GM12878 (cell line): ENCODE measurements around the gene LRBA. TPM values are rescaled to one million over a fixed set of nuclear protein-coding genes. Genes with fewer than 3 reads are reported as not detected.

Experiments
- ATAC-seq: fragments of 200-7000 bp; cut with Tn5 transposase; 3 replicates; pipeline ENCODE4 v1.9.1; 2020; ENCODE audit warnings: mild to moderate bottlenecking, moderate library complexity
- BruUV-seq: library from RNA; stranded (reverse); fragments of 400-500 nt; replicated peaks from 2 replicates; lab custom pipeline; 2021; lab: Mats Ljungman, UMichigan
- CTCF ChIA-PET: fragments of 300-600 bp; sonication (Branson Sonifier 250); formaldehyde crosslinking; extraction: SDS; loops from one replicate; lab custom pipeline; 2021; ENCODE audit warnings: inconsistent platforms; lab: Yijun Ruan, JAX
- POLR2A ChIA-PET: fragments of 350-600 bp; formaldehyde crosslinking; extraction: SDS; loops from one replicate; lab custom pipeline; 2021; ENCODE audit warnings: inconsistent platforms; lab: Charles Lee
- RAD21 ChIA-PET: fragments of 300-600 bp; sonication (Branson Sonifier 250); formaldehyde crosslinking; loops from one replicate; lab custom pipeline; 2023; ENCODE audit warnings: antibody characterized with exemption; ENCODE audit not compliant: unreplicated experiment; lab: Charles Lee
- SMC1A ChIA-PET: fragments of 300-600 bp; sonication (Branson Sonifier 250); formaldehyde crosslinking; loops from one replicate; lab custom pipeline; 2023; ENCODE audit not compliant: unreplicated experiment, uncharacterized antibody; lab: Charles Lee
- DNase-seq: peaks from one replicate; pipeline ENCODE4 v3.0.0-alpha.2; 2011; ENCODE audit warnings: low read depth, low spot score
- FAIRE-seq: peaks from 3 replicates; lab custom pipeline; 2011; peaks lifted over from hg19 to GRCh38; lab: Jason Lieb, UNC
- H2AFZ ChIP-seq: 2 replicates; pipeline ENCODE4 v1.6.0; 2011; ENCODE audit warnings: low read depth, low read length, control low read depth; ENCODE audit not compliant: control insufficient read depth
- H3K27ac ChIP-seq: 2 replicates; pipeline ENCODE4 v1.5.1; 2011; ENCODE audit warnings: control low read depth; ENCODE audit not compliant: control insufficient read depth, insufficient read depth
- H3K27me3 ChIP-seq, 2 experiments: replicated peaks in 1 of 2; 2 replicates each; pipeline versions ENCODE4 v1.6.0 to v1.6.1; 2011; ENCODE audit warnings: low read length in 1 of 2; ENCODE audit not compliant: control insufficient read depth in 2 of 2, insufficient read depth in 2 of 2
- H3K36me3 ChIP-seq, 2 experiments: 2 replicates each; pipeline ENCODE4 v1.5.1; 2011; ENCODE audit warnings: low read length in 1 of 2; ENCODE audit not compliant: control insufficient read depth in 2 of 2, insufficient read depth in 2 of 2
- H3K4me1 ChIP-seq: 2 replicates; pipeline ENCODE4 v1.6.1; 2011; ENCODE audit warnings: mild to moderate bottlenecking, low read length, moderate library complexity, mixed read lengths; ENCODE audit not compliant: control insufficient read depth, insufficient read depth
- H3K4me2 ChIP-seq: 2 replicates; pipeline ENCODE4 v1.6.0; 2011; ENCODE audit warnings: control low read depth; ENCODE audit not compliant: control insufficient read depth, insufficient read depth
- H3K4me3 ChIP-seq: fragments of 200-600 bp; sonication (generic); 2 replicates; pipeline ENCODE4 v1.5.1; 2016
- H3K79me2 ChIP-seq: 2 replicates; pipeline ENCODE4 v1.6.0; 2011; ENCODE audit warnings: low read length; ENCODE audit not compliant: control insufficient read depth, insufficient read depth
- H3K9ac ChIP-seq: 2 replicates; pipeline ENCODE4 v1.8.0; 2011; ENCODE audit warnings: low read length, control low read depth, mixed read lengths; ENCODE audit not compliant: control insufficient read depth, insufficient read depth
- H3K9me3 ChIP-seq: replicated peaks from 3 replicates; pipeline ENCODE4 v1.5.1; 2011; ENCODE audit warnings: mild to moderate bottlenecking, low read length; ENCODE audit not compliant: control insufficient read depth, insufficient read depth
- H4K20me1 ChIP-seq: 2 replicates; pipeline ENCODE4 v1.6.0; 2011; ENCODE audit not compliant: control insufficient read depth, insufficient read depth
- EP300 ChIP-seq, 2 experiments: fragments of 150-350 bp in 1 of 2; IDR thresholded peaks; 2 replicates each; pipeline ENCODE4 v1.6.1; 2011 to 2012; ENCODE audit warnings: low read depth in 2 of 2, low read length in 2 of 2, borderline replicate concordance in 1 of 2, improper control_type of control experiment in 1 of 2, inconsistent platforms in 1 of 2; ENCODE audit not compliant: control insufficient read depth in 1 of 2
- FOS ChIP-seq: IDR thresholded peaks from 3 replicates; pipeline ENCODE4 v1.6.1; 2011; ENCODE audit warnings: borderline replicate concordance; ENCODE audit not compliant: insufficient read length; ENCODE audit errors: extremely low read depth
- GATAD2B ChIP-seq: fragments of 450-650 bp; conservative IDR thresholded peaks from 2 replicates; pipeline ENCODE4 v1.6.1; 2017; ENCODE audit warnings: low read depth, mild to moderate bottlenecking, moderate library complexity
- HDGF ChIP-seq: fragments of 450-650 bp; IDR thresholded peaks from 2 replicates; pipeline ENCODE4 v1.6.1; 2016; ENCODE audit warnings: antibody characterized with exemption
- HSF1 ChIP-seq: fragments of 150-350 bp; IDR thresholded peaks from 2 replicates; pipeline ENCODE4 v1.6.1; 2014; ENCODE audit warnings: mild to moderate bottlenecking, low read depth, low read length
- IRF4 ChIP-seq: IDR thresholded peaks from 2 replicates; pipeline ENCODE4 v1.6.1; 2011; ENCODE audit warnings: low read depth, low read length
- YBX1 ChIP-seq: fragments of 450-650 bp; IDR thresholded peaks from 2 replicates; pipeline ENCODE4 v1.6.1; 2016; ENCODE audit warnings: antibody characterized with exemption
- ZNF384 ChIP-seq: IDR thresholded peaks from 2 replicates; pipeline ENCODE4 v1.6.1; 2012; ENCODE audit warnings: low read depth, mild to moderate bottlenecking, low read length, improper control_type of control experiment, borderline replicate concordance
- WGBS: methylation state at CpG from one replicate; pipeline ENCODE4 v1.1.6; 2016; ENCODE audit warnings: low lambda C conversion rate; ENCODE audit not compliant: insufficient replicate concordance, insufficient coverage; ENCODE audit errors: missing lambda C conversion rate; 5-methylcytosine and 5-hydroxymethylcytosine counted together
- in situ Hi-C: fragments of 300-500 bp; cut with MboI; formaldehyde crosslinking; loops from 9 replicates; pipeline ENCODE4 v1.14.3; 2018; ENCODE audit warnings: mixed read lengths
- intact Hi-C: fragments of 100-400 bp; cut with micrococcal nuclease; formaldehyde crosslinking; loops from one replicate; pipeline ENCODE4 v1.14.2; 2022; ENCODE audit not compliant: unreplicated experiment
- polyA plus RNA-seq, 11 experiments: library from polyadenylated mRNA; depleted of rRNA in 4 of 11; unstranded in 6 of 11; stranded (reverse) in 5 of 11; fragments of >200 nt; fragmentation: Nextera tagmentation in 4 of 11; fragmentation: Illumina TruSeq in 1 of 11; extraction: Ambion mirVana in 4 of 11; extraction: Trizol in 1 of 11; gene quantifications; 1 replicate in 1 of 11; 2 replicates in 10 of 11; pipeline versions ENCODE4 v1.2.1 to v1.2.3, GENCODE V29; 2011 to 2016; ENCODE audit warnings: inconsistent platforms in 2 of 11, missing spikeins in 2 of 11, low read depth in 1 of 11
- total RNA-seq, 4 experiments: library from RNA; depleted of rRNA in 3 of 4; stranded (reverse); fragments of >200 nt in 3 of 4; fragmentation: Illumina TruSeq in 1 of 4; extraction: Trizol in 1 of 4; gene quantifications; 2 replicates each; pipeline versions ENCODE4 v1.2.1 to v1.2.3, GENCODE V29; 2013 to 2021

The LRBA gene
- total and polyA plus RNA-seq, 10 of the 15 experiments (the other 5 are each of a cell fraction or from before 2014, with no cell fraction given), result 20.3 to 93.4 (median 55.0) TPM

- 96% methylated on average over 1 of the region's 1 CpG for WGBS
Measured at GRCh38 chr4:151021637-151022334, 6.7 kb upstream of the LRBA start.

More at GRCh38 chr4:151021637-151022334, 6.7 kb upstream of the LRBA start:
- ChIA-PET POLR2A (no interaction called here), CTCF (interaction anchor here (1.1 kb wide), 1 partner anchor 14 kb away, joined by 3 read pairs; no protein-coding TSS in a partner anchor), SMC1A (interaction anchor here (1.2 kb wide), 1 partner anchor 10 kb away, joined by 3 read pairs; no protein-coding TSS in a partner anchor), RAD21 (no interaction called here)
- Histone ChIP-seq H3K27ac (no peak overlapping the region), H3K79me2 (no peaks in the 10 kb centered on the region), H3K4me3 (no peak overlapping the region), H3K27me3 (no peaks in the 10 kb centered on the region), H4K20me1 (no peaks in the 10 kb centered on the region), H3K9me3 (no peaks in the 10 kb centered on the region), H3K4me1 (no peaks in the 10 kb centered on the region; the same call in 1 of the 2 replicates), H3K36me3 (no peaks in the 10 kb centered on the region), H2AFZ (no peak overlapping the region), H3K4me2 (no peak overlapping the region), H3K9ac (no peak overlapping the region)
- no TSS peak for BruUV-seq
- TF ChIP-seq YBX1 (no peak), IRF4 (no peak), HSF1 (no peak), ZNF384 (no peak), GATAD2B (no peak), HDGF (no peak), FOS (no peak), EP300 (IDR thresholded peaks at IDR 0.05; ENCODE audit: borderline replicate concordance in 1 of 2, control insufficient read depth in 1 of 2, low read depth in 2 of 2, low read length in 2 of 2) (no peak)
- intact Hi-C loops (no loop called here), in situ Hi-C loops (no loop called here)
- ATAC-seq (no peak), FAIRE-seq (no peak), DNase-seq (no peak)
